Occipital lobe (tissue), 2 donors: ENCODE results near the gene HTT. TPM values are rescaled to one million over a fixed set of nuclear protein-coding genes. Genes with fewer than 3 reads are reported as not detected.

Experiments
- DNase-seq: peaks from one replicate; lab custom pipeline; 2025; lab: John Stamatoyannopoulos, UW
- total RNA-seq: library from RNA; depleted of rRNA; stranded (reverse); fragments of >200 nt; gene quantifications from one replicate; pipeline ENCODE4 v1.2.3, GENCODE V29; 2014

Gene HTT
- total RNA-seq, 1 donor from 2014 or later = 71.1 TPM

DNA sequence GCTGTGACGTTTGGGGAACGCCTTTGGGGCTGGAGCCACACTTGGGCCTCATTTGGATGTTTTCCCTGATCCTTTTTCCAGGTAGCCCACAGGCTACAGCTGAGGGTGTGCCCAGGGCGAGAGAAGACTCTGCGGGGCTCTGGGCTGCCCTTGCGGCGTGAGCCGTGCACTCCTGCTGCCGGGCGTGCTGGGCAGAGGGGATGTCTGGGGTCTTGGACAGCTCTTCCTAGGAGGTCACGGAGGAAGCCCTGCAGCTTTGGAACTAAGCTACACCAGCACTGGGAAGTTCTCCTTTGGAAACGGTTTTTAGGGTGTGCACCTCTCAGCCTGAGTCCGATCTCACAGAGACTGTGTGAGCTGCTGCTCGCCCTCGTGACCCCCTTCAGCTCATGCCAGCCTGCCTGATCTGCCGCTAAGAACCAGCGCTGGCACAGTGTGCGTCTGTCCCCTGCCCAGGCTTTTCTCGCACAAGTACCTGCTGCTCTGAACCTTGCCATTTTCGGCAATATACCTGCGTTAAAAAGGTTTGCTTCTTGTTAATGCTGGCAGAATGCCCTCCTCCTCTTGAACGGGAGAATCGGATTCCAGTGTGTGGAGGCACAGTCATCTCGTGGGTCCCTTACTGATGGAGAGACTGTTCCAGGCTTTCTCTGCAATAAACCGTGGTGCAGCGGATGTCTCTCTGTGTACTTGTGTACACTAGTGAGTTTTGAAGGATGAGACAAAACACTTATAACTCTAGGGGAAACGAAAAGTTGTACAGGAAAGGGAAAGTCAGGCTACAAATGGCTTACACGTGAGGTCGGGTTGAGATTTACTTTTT lies 188.8 kb downstream of the HTT start:
- DNase-seq = no peak

- no peak for DNase-seq
Observed at GRCh38 chr4:3263876-3264193, 189.4 kb downstream of the HTT start.

DNA sequence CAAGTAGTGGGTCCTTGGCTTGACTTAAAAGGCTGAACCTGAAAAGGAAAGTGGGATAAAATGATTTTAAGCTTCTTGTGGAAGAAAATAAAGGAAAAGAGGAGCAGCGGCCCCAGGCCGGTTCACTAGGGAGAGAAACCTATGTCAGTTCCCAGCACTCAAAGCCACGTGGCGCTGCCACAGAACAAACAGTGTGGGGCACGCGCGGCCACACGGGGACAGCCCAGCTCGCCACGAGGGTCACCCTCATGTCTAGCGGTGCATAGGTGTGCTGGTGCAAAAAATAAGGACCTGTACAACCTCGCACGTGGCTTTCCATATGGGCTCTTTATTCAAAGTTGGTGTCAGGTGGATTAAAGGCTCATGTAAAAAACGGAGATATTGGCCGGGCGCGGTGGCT lies 191.6 kb downstream of the HTT start:
- DNase-seq = no peak

GRCh38 chr4:3267576-3268394 lies 193.3 kb downstream of the HTT start:
- DNase-seq = no peak

DNA sequence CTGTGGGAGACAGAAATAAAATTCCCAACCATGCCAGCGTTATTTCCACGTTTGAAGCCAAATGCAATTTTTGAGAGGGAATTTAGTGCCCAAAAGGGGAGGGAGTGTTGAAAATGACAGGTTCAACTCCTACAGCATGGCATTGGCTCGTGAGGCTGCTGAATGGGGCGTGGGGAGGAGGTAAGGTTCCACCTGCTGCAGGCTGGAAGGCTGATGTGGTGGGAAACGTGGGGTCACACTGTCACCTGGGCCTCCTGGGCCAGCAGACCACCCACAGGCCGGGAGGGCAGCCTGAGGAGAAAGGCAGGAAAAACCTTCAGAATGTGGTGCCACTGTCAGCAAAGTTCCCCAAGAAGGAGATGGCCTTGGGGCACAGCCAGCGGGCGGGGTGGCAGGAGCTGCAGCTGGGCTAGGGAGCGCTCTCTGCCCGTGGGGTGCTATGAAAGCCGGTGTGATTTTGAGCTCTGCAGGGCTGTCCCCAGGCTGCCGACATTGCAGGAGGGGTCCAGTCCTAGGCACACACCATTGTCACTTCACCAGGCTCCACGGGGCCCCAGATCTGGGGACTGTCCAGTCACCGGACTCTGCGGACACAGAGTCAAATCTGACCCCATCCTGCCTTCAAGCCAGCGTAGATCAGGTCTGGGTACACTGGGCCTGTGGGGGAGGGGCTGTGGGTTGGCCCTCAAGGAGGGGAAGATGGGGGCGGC lies 194.1 kb downstream of the HTT start:
- DNase-seq = no peak

DNA sequence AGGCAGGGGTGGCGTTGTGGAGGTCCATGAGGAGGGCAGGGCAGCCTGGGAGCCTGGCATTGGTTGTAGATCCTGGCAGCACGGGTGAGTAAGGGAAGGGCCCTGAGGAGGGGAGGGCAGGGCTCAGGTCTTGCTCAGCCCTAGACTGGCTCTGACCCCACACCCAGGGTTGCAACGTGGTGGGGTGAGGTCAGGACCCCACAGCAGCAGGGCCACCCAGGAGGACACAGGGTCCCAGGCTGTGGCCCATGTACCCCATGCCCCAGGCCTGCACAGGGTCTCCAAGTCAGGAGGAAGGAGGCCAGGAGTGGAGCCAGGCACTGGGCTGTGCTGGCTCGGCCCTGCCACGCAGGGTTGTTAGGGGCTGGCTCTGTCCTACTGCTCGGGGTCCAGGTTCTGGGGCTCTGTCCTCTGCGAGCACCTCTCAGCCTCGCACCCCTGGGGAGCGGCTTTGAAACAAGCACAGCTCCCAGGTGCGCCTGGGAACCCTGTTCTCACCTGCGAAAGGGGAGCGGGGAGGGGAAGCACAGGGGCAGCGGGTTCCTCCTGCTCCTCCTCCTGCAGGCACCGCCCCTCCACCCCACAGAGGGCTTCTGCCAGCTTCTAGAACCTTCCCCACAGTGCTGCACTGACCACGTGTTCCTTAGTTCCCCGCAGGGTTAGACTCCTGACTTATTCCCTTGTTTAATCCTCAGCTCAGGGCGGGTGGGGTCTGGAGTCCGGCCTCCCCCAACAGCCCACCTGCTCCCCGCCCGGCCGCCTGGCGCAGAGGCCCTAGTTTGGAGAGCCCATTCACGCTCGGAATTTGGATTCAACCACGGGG lies 194.8 kb downstream of the HTT start:
- no peak for DNase-seq

DNA sequence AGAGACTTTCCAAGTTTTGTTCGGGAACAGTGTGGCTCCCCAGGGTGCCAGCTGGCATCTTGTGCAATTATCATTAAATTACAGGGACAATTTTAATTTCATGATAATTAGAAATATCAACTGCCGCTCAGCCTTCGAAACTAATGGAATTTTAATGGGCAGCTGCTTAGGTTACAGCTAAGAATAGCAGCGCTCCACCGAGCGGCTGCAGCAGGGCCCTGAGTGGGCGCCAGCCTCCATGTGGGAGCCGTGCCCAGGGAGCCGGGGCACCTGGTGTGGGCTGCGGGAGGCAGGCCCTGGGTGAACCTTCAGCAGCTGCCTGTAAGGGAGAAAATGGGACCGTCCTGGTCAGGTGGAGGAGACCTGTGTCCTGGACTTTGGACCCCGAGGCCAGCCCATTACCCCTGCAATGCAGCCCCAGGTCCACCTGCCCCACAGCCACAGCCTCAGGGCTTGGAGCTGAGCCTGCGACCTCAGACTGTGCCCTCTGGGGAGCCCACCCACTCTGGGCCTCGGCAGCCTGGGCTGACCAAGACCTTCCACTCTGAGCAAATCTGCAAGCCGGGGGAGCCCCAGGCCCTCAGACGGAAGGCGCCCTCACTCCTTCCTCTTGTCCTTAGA lies 195.6 kb downstream of the HTT start:
- DNase-seq = no peak

- DNase-seq = no peak
Observed at GRCh38 chr4:3271131-3271530, 196.7 kb downstream of the HTT start.

- peak; percentile 53 for DNase-seq
Observed at GRCh38 chr4:3276986-3277385, 202.5 kb downstream of the HTT start.

DNA sequence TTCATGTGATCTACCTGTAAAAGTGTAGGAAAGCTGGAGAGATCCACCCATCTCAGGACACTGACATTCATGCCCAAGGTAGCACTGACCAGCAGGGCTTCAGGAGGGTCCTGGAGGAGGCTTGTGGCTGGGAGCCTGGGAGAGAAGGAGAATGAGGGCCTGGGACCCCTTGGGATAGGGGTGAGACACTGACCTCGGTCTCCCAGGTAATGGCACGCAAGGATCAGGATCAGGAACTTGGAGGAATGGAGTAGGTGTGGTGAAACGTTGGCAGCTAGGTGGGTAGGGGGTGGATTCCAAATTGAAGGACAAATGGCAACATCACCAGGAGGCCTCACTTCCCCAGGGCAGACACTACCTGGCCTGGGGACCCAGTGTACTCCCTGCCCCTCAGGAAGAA lies 206.0 kb downstream of the HTT start:
- no peak for DNase-seq

DNA sequence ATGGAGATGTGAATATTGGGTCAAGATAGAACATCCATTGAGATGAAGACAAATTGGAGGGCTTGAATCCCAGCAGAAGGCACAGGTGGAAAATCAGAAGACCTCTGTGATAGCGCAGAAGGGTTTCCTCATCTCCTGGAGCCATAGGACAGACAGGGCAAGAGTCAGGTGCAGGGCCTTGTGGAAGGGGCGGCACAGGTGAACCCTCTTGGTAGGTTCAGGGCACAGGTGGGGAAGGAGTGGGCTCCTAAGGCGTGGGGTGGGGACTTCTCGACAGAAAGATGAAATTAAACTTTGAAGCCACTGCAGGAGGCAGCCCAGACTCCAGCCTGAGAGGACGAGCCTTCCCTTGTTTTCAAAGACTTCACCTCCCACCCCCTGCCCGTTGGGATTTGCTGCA lies 209.0 kb downstream of the HTT start:
- DNase-seq = no peak

DNA sequence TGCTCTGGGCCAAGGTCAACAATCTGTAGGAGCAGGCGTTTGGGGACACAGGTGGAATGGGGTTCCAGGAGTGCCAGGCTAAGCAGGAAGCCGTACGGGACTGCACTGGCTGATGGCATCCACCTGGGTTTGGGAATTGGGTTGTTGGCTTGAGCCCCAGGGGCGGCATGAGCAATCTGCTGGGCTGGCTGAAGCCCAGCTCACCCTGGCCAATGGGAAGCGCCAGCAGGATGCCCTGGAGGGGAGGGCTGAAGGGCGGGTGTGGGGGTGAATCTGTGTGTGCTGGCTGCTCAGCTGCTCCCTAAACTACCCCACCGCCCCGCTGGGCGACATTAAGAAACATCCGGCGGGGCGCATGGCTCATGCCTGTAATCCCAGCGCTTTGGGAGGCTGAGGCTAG lies 209.4 kb downstream of the HTT start:
- no peak for DNase-seq

GRCh38 chr4:3284734-3285557 lies 210.5 kb downstream of the HTT start:
- no peak for DNase-seq

DNA sequence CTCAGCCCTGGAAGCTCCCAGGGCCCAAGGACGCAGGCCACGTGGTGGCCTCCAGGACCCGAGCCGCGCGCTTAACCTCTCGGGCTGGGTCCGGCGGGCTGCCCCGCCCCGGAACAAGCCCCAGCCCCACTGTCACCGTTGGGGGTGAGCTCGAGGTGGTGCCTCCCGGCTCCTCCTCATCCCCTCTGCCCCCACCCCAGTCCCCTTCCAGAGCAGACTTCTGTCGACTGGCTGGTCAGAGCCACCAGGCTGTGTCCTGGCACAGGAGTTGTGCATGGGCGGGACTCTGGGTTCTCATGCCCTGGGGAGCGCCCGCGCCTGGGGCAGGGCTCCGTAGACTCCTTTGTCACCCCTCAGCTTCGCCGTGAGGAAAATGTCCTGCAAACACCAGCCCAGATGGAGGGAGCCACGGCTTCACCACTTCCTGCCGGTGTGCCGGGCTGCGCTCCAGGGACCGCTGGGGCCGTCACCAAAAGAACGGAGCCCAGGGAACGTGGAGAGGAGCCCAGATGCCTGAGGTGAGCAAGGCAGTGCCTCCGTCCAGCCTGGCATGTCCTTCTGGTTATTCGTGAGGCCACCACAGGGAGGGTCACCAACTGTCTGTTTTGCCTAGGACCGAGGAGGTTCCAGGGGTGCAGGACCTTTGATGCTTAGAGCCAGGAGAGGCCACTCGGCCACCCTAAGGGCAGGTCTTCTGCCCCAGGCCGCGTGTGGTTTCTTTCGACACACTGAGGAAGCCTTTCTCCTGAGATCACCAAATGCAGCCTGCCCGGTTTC lies 211.3 kb downstream of the HTT start:
- DNase-seq = no peak

DNA sequence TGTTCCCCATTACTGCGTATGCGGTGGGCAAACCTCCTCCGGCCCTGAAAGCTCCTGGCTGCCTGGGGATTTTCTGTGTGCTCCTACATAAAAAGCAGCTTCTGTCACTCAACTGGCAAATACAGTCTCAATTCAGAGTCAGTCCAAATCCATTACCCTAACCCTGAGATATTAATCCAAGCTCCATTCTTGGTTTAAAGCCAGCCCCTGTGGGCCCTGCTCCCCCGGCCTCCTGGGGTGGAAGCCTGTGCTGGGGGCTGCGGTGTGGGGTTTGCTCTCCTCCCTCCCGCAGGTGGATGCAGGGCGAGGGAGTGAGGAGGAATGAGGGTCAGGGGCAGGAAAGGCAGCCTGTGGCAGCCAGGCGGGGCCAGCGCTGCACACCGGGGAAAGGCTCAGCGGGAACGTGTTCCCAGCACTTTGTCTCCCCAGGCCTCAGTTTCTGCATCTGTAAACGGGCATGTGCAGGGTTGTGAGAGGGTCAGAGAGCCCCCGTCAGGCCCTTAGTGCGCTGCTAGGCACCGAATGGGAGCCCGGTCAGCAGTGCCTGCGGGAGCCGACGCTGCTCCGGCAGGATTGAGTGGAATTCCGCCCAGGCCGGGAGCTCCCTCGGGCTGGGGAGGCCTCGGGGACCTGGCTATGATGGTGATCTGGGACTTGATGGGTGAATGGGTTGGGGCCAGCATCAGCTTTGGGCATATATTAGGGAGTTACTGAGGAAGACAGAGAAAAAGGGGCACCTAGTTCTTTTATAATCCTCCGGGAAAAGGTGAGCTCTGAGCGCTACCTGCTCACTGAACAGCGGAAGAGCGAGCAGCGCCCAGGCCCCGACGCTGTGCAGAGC lies 212.1 kb downstream of the HTT start:
- DNase-seq = no peak

GRCh38 chr4:3287271-3287971 lies 212.9 kb downstream of the HTT start:
- no peak for DNase-seq

GRCh38 chr4:3287972-3288570 lies 213.6 kb downstream of the HTT start:
- no peak for DNase-seq
